Measurements from ENCODE around the gene MYL6B. TPM values are rescaled to one million over a fixed set of nuclear protein-coding genes. Genes with fewer than 3 reads are reported as not detected.

The MYL6B gene
- total RNA-seq, 3 donors from 2014 or later: 13.0 to 39.8 (median 22.7) TPM

DNA sequence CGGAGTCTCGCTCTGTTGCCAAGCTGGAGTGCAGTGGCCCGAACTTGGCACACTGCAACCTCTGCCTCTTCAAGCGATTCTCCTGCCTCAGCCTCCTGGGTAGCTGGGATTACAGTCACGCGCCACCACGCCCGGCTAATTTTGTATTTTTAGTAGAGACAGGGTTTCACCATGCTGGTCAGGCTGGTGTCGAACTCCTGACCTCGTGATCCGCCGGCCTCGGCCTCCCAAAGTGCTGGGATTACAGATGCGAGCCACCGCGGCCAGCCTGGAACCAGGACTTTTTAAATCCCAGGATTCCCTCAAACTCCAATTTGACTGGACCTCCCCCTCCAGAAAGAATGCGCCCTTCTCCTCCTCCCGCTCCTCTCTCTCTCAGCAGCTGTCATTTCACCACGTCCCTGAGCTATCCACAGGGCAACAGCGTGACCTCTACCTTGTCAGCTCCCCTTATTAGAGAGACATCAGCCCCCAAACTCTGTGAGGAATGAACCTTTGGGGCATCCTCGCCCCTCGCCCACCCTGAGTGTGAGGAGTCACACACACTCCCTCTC lies 22.4 kb upstream of the MYL6B start:
- Histone ChIP-seq H3K4me3 (no peak overlapping the region), H3K9me3 (no peaks in the 10 kb centered on the region), H3K36me3 (ENCODE audit: low read depth) (peaks cover 5% of the 10 kb centered on the region), H3K4me1 (ENCODE audit: low read depth) (peaks cover 22% of the 10 kb centered on the region)
- intact Hi-C loops (cut with DNase I, micrococcal nuclease): loop anchor here in 1 of 2 donors (10.0 kb wide), 1 partner anchor 55 kb away; the partner anchor contains the start of gene SMARCC2
- peak in 2 of 3 donors; percentile 43 to 52 for DNase-seq
- TF ChIP-seq, protein P1, sequence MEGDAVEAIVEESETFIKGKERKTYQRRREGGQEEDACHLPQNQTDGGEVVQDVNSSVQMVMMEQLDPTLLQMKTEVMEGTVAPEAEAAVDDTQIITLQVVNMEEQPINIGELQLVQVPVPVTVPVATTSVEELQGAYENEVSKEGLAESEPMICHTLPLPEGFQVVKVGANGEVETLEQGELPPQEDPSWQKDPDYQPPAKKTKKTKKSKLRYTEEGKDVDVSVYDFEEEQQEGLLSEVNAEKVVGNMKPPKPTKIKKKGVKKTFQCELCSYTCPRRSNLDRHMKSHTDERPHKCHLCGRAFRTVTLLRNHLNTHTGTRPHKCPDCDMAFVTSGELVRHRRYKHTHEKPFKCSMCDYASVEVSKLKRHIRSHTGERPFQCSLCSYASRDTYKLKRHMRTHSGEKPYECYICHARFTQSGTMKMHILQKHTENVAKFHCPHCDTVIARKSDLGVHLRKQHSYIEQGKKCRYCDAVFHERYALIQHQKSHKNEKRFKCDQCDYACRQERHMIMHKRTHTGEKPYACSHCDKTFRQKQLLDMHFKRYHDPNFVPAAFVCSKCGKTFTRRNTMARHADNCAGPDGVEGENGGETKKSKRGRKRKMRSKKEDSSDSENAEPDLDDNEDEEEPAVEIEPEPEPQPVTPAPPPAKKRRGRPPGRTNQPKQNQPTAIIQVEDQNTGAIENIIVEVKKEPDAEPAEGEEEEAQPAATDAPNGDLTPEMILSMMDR (IDR thresholded peaks at IDR 0.05): no peak
- no peak for ATAC-seq

DNA sequence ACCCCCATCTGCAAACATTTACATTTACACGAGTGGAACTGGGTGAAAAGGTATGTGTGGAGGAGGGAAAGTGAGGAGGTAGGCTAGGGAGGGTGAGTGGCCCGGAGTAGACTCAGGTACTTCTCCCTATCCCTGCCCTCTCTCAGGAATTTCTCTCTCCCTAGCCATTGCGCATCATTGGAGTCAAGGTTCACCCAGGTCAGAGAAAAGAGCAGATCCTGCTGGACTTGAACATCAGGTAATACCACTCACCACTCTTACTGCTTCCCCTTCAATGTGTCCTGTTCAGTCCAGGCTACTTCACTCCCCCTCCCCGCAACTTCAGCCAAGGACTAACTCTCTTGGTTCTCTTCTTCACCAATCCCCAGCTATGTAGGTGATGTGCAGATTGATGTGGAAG lies 21.5 kb upstream of the MYL6B start:
- H3K9me3 ChIP-seq: no peaks in the 10 kb centered on the region
- intact Hi-C loops (cut with DNase I, micrococcal nuclease): no loop called here
- no peak for DNase-seq
- H3K4me1 ChIP-seq (ENCODE audit: low read depth): peaks cover 22% of the 10 kb centered on the region
- peaks cover 5% of the 10 kb centered on the region for H3K36me3 ChIP-seq (ENCODE audit: low read depth)
- no peak overlapping the region for H3K4me3 ChIP-seq
- no peak for ATAC-seq
- TF ChIP-seq, protein P1 (IDR thresholded peaks at IDR 0.05): no peak

DNA sequence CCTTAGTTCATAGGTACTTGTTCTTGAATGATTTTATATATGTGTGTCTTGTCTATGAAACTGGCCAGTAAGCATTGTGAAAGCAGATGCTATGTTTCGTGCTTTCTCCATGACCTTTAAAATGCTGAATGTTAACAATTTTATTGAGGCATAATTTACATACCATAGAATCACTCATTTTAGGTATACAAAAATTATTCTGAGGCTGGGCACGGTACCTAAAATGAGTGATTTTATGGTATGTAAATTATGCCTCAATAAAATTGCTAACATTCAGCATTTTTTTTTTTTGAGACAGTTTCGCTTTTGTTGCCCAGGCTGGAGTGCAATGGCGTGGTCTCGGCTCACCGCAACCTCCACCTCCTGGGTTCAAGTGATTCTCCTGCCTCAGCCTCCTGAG lies 17.5 kb upstream of the MYL6B start:
- intact Hi-C loops (cut with DNase I, micrococcal nuclease): no loop called here
- ATAC-seq (no peak), DNase-seq (no peak)
- no peaks in the 10 kb centered on the region for H3K9me3 ChIP-seq
- H3K36me3 ChIP-seq (ENCODE audit: low read depth): peaks cover 4% of the 10 kb centered on the region
- H3K4me1 ChIP-seq (ENCODE audit: low read depth): peaks cover 3% of the 10 kb centered on the region
- no peak overlapping the region for H3K4me3 ChIP-seq
- TF ChIP-seq, protein P1 (IDR thresholded peaks at IDR 0.05): no peak

DNA sequence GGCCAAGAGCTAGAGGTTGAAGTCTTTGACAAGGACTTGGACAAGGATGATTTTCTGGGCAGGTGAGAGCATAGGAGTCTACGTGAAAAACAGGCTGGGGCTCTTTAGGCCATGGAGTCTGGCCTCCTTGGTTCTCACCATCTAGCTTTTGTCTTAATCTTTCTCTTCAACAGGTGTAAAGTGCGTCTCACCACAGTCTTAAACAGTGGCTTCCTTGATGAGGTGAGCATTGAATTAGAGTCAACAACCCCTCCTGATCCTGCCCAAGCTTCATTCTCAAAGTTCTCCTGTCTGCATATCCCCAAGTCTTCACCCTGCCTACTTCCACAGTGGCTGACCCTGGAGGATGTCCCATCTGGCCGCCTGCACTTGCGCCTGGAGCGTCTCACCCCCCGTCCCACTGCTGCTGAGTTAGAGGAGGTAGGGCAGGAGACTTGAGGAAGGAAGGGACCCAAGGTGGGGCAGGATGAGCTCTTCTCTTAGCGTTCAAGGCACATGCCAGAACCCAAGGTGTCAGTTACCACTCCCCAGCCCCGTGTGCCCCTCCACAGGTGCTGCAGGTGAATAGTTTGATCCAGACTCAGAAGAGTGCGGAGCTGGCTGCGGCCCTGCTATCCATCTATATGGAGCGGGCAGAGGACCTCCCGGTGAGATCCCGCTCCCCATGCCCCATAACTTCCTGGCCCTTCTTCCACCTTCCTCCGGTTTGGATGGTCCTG lies 14.4 kb upstream of the MYL6B start:
- Histone ChIP-seq H3K9me3 (no peaks in the 10 kb centered on the region), H3K4me3 (no peak overlapping the region), H3K36me3 (ENCODE audit: low read depth) (peaks cover 4% of the 10 kb centered on the region), H3K4me1 (ENCODE audit: low read depth) (no peaks in the 10 kb centered on the region)
- intact Hi-C loops (cut with DNase I, micrococcal nuclease): no loop called here
- ATAC-seq (no peak), DNase-seq (no peak)
- TF ChIP-seq, protein P1 (IDR thresholded peaks at IDR 0.05): no peak

DNA sequence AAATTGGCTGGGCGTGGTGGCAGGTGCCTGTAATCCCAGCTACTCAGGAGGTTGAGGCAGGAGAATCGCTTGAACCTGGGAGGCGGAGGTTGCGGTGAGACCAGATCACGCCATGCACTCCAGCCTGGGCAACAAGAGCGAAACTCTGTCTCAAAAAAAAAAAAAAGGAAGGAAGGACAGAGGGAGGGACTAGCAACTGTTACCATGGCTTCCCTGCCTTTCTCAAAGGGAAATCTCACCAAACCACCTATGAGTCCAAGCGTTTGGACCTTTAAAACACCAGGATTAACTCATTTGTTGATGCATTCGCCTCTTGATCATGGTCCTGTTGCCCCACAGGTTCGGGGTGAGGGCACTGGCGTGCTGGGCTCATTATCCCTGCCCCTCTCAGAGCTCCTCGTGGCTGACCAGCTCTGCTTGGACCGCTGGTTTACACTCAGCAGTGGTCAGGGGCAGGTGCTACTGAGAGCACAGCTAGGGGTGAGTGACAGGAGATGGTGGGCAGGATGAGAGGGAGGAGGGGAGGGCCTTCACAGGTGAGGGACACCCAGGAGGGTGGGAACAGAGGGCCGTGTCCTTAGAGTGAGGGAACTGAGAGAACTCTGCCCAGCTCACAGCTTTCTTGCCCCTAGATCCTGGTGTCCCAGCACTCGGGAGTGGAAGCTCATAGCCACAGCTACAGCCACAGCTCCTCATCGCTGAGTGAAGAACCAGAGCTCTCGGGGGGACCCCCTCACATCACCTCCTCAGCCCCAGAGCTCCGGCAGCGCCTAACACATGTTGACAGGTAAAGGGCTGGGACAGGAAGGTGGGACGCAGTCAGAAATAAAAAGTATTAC lies 10.2 kb upstream of the MYL6B start:
- ATAC-seq (no peak), DNase-seq (no peak)
- H3K4me1 ChIP-seq (ENCODE audit: low read depth): peaks cover 11% of the 10 kb centered on the region
- no peak overlapping the region for H3K4me3 ChIP-seq
- intact Hi-C loops (cut with DNase I, micrococcal nuclease): no loop called here
- TF ChIP-seq, protein P1 (IDR thresholded peaks at IDR 0.05): no peak
- peaks cover 4% of the 10 kb centered on the region for H3K36me3 ChIP-seq (ENCODE audit: low read depth)
- no peaks in the 10 kb centered on the region for H3K9me3 ChIP-seq
